ENCODE measurements around the gene AURKB. TPM values are rescaled to one million over a fixed set of nuclear protein-coding genes. Genes with fewer than 3 reads are reported as not detected.

AURKB gene
- total and polyA plus RNA-seq, 10 of the 15 experiments (the other 5 are each of a cell fraction or from before 2014, with no cell fraction given) = 52.7 to 209 (median 128) TPM

- TF ChIP-seq E2F4 (IDR thresholded peaks at IDR 0.05; ENCODE audit: low read depth, low read length) (peak; percentile 38; the same call in 1 of the 2 replicates), ASH2L (IDR thresholded peaks at IDR 0.05; ENCODE audit: borderline replicate concordance, low read depth) (peak; percentile 70; the same call in 1 of the 2 replicates), HDGF (IDR thresholded peaks at IDR 0.05) (no peak), RB1 (IDR thresholded peaks at IDR 0.05; ENCODE audit: borderline replicate concordance) (0 out of 2 replicates have a peak, but pooled peaks have one; percentile 1), POLR2A (IDR thresholded peaks at IDR 0.05; ENCODE audit: low read depth, low read length) (peak; percentile 50; the same call in 1 of the 2 replicates), PBX3 (IDR thresholded peaks at IDR 0.05; ENCODE audit: insufficient replicate concordance, low read depth, low read length) (no peak), NKRF (conservative IDR thresholded peaks at IDR 0.05) (no peak), NFIC (IDR thresholded peaks at IDR 0.05; ENCODE audit: low read depth, low read length) (no peak), CEBPZ (IDR thresholded peaks at IDR 0.05; ENCODE audit: low read depth, low read length) (no peak), RAD21 (IDR thresholded peaks at IDR 0.05; ENCODE audit: insufficient read depth, low read depth, low read length) (no peak), NBN (IDR thresholded peaks at IDR 0.05) (0 out of 2 replicates have a peak, but pooled peaks have one; percentile 10), LARP7 (IDR thresholded peaks at IDR 0.05) (no peak), JUND (IDR thresholded peaks at IDR 0.05; ENCODE audit: low read depth, low read length) (peak; percentile 50; the same call in 1 of the 2 replicates), BMI1 (IDR thresholded peaks at IDR 0.05; ENCODE audit: borderline replicate concordance) (no peak), ELK1 (IDR thresholded peaks at IDR 0.05; ENCODE audit: low read depth, low read length) (peak; percentile 48; the same call in 1 of the 2 replicates), SMAD5 (IDR thresholded peaks at IDR 0.05; ENCODE audit: low read depth) (no peak), GABPA (IDR thresholded peaks at IDR 0.05; ENCODE audit: low read depth) (no peak), EED (IDR thresholded peaks at IDR 0.05; ENCODE audit: low read depth) (0 out of 2 replicates have a peak, but pooled peaks have one; percentile 8), ZSCAN29 (IDR thresholded peaks at IDR 0.05) (no peak), ZBTB33 (IDR thresholded peaks at IDR 0.05) (no peak), NR2F1 (conservative IDR thresholded peaks at IDR 0.05) (no peak), ZBED1 (IDR thresholded peaks at IDR 0.05; ENCODE audit: borderline replicate concordance) (no peak)
These were observed 24.0 kb downstream of the AURKB start (continued) for GRCh38 chr17:8186446-8186786.

All from GM12878 (cell line).